Smooth muscle cell of trachea (primary cell): ENCODE measurements around the gene PTPN4. TPM values are rescaled to one million over a fixed set of nuclear protein-coding genes. Genes with fewer than 3 reads are reported as not detected.

ENCODE experiments used
- total RNA-seq: library from RNA; depleted of rRNA; stranded (reverse); fragments of >200 nt; gene quantifications from 2 replicates; pipeline ENCODE4 v1.2.1, GENCODE V29; 2014

PTPN4 gene
- 19.3 and 19.5 TPM in 2 replicates for total RNA-seq

GRCh38 chr2:119759451-119760236 lies at the start of gene PTPN4:
PTPN4 (plus strand) TSS chr2:119759922; CDS start chr2:119809854, 49,932 bp downstream.

GRCh38 chr2:120012771-120013596 lies 253.3 kb downstream of the PTPN4 start, which contains the start of gene EPB41L5:
EPB41L5 (plus strand) TSS chr2:120013077; CDS start chr2:120019085, 6,008 bp downstream.

Other genes starting within 250 kb of the PTPN4 start
- gene SCTR, start 235.4 kb upstream of the PTPN4 start, total RNA-seq, result not detected in 2 replicates
- not detected in 2 replicates for gene CFAP221, start 215.5 kb upstream of the PTPN4 start, total RNA-seq
- gene TMEM177, start 80.7 kb upstream of the PTPN4 start, total RNA-seq, result 7.1 and 7.4 TPM in 2 replicates